Measurements from ENCODE around the gene SH3BP5L. TPM values are rescaled to one million over a fixed set of nuclear protein-coding genes. Genes with fewer than 3 reads are reported as not detected.

The SH3BP5L gene
- total and polyA plus RNA-seq, 2 of the 13 experiments (the other 11 are each of a cell fraction or from before 2014, with no cell fraction given): 10.3 to 14.9 TPM

DNA sequence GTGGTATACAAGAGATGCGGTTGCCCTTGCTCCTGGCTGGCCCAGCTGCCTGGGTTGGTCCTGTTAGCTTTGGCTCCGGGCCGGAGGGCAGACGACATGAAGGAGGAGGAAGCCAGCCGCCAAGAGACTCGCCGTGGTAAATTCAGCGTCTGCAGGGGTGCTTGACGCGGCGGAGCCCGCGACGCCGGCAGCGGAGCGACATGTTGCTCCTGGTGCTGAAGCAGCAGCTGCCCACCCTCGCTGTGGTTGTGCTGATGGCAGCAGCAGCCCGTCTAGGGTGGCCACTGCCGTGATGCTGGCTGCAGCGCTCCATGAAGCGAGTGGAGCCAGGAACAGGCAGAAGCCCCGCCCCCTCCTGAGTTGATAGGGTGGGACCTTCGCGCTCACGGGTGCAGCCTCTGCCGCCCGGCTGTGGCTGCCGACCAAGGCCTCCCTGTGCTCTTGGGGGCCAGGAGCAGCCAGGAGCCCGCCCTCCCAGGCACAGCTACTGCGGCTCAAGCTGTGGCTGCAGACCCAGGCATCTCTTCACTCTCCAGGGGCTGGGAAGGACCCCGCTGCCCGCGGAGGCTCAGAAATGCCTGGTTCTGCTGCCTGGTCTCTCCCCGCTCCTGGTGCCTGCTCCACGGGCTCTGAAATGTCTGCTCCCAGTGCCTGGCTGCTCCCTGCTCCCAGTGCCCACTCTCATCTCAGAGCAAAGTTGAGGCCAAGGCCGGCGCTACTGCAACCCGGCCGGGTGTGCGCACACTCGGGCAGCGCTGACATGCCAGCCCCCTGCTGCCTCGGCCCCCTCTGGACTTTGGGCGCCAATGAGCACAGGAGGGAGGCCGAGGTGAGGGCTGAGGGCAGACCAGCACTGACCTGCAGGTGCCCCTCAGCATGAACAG, 37.5 kb upstream of the SH3BP5L start (continued):
- TF ChIP-seq ZNF616 (CRISPR knock-in tag; IDR thresholded peaks at IDR 0.05; ENCODE audit: low read depth) (no peak), CEBPG (CRISPR knock-in tag; IDR thresholded peaks at IDR 0.05) (no peak), NFKBIZ (CRISPR knock-in tag; IDR thresholded peaks at IDR 0.05) (no peak), NFE2 (CRISPR knock-in tag; IDR thresholded peaks at IDR 0.05) (no peak), ZNF17 (CRISPR knock-in tag; IDR thresholded peaks at IDR 0.05) (no peak), TCF12 (IDR thresholded peaks at IDR 0.05) (no peak), TCF12 (CRISPR knock-in tag; IDR thresholded peaks at IDR 0.05) (no peak), TBX3 (IDR thresholded peaks at IDR 0.05; ENCODE audit: borderline replicate concordance) (no peak), ZNF761 (CRISPR knock-in tag; conservative IDR thresholded peaks at IDR 0.05) (no peak; the same call in 1 of the 2 replicates), TAF1 (CRISPR knock-in tag; IDR thresholded peaks at IDR 0.05) (peak; percentile 83), CCDC6 (CRISPR knock-in tag; IDR thresholded peaks at IDR 0.05) (peak; percentile 43), MTF1 (CRISPR knock-in tag; IDR thresholded peaks at IDR 0.05) (0 out of 2 replicates have a peak, but pooled peaks have one; percentile 53), ZZZ3 (CRISPR knock-in tag; IDR thresholded peaks at IDR 0.05; ENCODE audit: borderline replicate concordance) (no peak), ZSCAN25 (CRISPR knock-in tag; IDR thresholded peaks at IDR 0.05) (0 out of 2 replicates have a peak, but pooled peaks have one; percentile 35), PCBP2 (optimal IDR thresholded peaks at IDR 0.05; ENCODE audit: low read depth, low read length, poor library complexity, severe bottlenecking) (no peak), CHCHD3 (CRISPR knock-in tag; IDR thresholded peaks at IDR 0.05) (no peak), ZKSCAN5 (CRISPR knock-in tag; IDR thresholded peaks at IDR 0.05) (peak; percentile 48; the same call in 1 of the 2 replicates)
- TF ChIP-seq, protein P1, sequence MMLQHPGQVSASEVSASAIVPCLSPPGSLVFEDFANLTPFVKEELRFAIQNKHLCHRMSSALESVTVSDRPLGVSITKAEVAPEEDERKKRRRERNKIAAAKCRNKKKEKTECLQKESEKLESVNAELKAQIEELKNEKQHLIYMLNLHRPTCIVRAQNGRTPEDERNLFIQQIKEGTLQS (CRISPR knock-in tag; IDR thresholded peaks at IDR 0.05): peak; percentile 11; the same call in 1 of the 2 replicates
- TF ChIP-seq, protein P2, sequence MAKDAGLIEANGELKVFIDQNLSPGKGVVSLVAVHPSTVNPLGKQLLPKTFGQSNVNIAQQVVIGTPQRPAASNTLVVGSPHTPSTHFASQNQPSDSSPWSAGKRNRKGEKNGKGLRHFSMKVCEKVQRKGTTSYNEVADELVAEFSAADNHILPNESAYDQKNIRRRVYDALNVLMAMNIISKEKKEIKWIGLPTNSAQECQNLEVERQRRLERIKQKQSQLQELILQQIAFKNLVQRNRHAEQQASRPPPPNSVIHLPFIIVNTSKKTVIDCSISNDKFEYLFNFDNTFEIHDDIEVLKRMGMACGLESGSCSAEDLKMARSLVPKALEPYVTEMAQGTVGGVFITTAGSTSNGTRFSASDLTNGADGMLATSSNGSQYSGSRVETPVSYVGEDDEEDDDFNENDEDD (CRISPR knock-in tag; IDR thresholded peaks at IDR 0.05; ENCODE audit: borderline replicate concordance): peak; percentile 29; the same call in 1 of the 2 replicates
- TF ChIP-seq, protein P3, sequence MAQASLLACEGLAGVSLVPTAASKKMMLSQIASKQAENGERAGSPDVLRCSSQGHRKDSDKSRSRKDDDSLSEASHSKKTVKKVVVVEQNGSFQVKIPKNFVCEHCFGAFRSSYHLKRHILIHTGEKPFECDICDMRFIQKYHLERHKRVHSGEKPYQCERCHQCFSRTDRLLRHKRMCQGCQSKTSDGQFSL (CRISPR knock-in tag; IDR thresholded peaks at IDR 0.05): no peak
- TF ChIP-seq, protein P4, sequence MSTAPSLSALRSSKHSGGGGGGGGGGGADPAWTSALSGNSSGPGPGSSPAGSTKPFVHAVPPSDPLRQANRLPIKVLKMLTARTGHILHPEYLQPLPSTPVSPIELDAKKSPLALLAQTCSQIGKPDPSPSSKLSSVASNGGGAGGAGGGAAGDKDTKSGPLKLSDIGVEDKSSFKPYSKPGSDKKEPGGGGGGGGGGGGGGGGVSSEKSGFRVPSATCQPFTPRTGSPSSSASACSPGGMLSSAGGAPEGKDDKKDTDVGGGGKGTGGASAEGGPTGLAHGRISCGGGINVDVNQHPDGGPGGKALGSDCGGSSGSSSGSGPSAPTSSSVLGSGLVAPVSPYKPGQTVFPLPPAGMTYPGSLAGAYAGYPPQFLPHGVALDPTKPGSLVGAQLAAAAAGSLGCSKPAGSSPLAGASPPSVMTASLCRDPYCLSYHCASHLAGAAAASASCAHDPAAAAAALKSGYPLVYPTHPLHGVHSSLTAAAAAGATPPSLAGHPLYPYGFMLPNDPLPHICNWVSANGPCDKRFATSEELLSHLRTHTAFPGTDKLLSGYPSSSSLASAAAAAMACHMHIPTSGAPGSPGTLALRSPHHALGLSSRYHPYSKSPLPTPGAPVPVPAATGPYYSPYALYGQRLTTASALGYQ (CRISPR knock-in tag; IDR thresholded peaks at IDR 0.05): no peak; the same call in 1 of the 2 replicates
- TF ChIP-seq, protein P5, sequence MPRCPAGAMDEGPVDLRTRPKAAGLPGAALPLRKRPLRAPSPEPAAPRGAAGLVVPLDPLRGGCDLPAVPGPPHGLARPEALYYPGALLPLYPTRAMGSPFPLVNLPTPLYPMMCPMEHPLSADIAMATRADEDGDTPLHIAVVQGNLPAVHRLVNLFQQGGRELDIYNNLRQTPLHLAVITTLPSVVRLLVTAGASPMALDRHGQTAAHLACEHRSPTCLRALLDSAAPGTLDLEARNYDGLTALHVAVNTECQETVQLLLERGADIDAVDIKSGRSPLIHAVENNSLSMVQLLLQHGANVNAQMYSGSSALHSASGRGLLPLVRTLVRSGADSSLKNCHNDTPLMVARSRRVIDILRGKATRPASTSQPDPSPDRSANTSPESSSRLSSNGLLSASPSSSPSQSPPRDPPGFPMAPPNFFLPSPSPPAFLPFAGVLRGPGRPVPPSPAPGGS (CRISPR knock-in tag; IDR thresholded peaks at IDR 0.05): peak; percentile 58; the same call in 1 of the 2 replicates
- TF ChIP-seq, protein P6, sequence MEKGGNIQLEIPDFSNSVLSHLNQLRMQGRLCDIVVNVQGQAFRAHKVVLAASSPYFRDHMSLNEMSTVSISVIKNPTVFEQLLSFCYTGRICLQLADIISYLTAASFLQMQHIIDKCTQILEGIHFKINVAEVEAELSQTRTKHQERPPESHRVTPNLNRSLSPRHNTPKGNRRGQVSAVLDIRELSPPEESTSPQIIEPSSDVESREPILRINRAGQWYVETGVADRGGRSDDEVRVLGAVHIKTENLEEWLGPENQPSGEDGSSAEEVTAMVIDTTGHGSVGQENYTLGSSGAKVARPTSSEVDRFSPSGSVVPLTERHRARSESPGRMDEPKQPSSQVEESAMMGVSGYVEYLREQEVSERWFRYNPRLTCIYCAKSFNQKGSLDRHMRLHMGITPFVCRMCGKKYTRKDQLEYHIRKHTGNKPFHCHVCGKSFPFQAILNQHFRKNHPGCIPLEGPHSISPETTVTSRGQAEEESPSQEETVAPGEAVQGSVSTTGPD (CRISPR knock-in tag; IDR thresholded peaks at IDR 0.05): no peak
